ENCODE results near the gene POLR2E. TPM values are rescaled to one million over a fixed set of nuclear protein-coding genes. Genes with fewer than 3 reads are reported as not detected.

POLR2E gene
- total and polyA plus RNA-seq, 10 of the 15 experiments (the other 5 are each of a cell fraction or from before 2014, with no cell fraction given), result 4.0 to 487 (median 200) TPM

GRCh38 chr19:1070576-1070930, 24.6 kb downstream of the POLR2E start:
- Histone ChIP-seq H2AFZ (ENCODE audit: control insufficient read depth, low read depth, low read length) (no peak overlapping the region), H3K9ac (ENCODE audit: control insufficient read depth, insufficient read depth, low read length) (no peak overlapping the region), H3K27me3 (replicated peaks in 1 of 2; ENCODE audit: control insufficient read depth in 2 of 2, insufficient read depth in 2 of 2, low read length in 1 of 2) (no peaks in the 10 kb centered on the region), H3K4me3 (no peak overlapping the region), H3K4me2 (ENCODE audit: control insufficient read depth, insufficient read depth) (peak overlapping the region; percentile 30; the same call in 1 of the 2 replicates), H3K36me3 (ENCODE audit: control insufficient read depth in 2 of 2, insufficient read depth in 2 of 2, low read length in 1 of 2) (peaks cover 14 to 22% of the 10 kb centered on the region in 2 experiments), H3K79me2 (ENCODE audit: control insufficient read depth, insufficient read depth, low read length) (peaks cover 46% of the 10 kb centered on the region), H3K9me3 (replicated peaks; ENCODE audit: control insufficient read depth, insufficient read depth, low read length) (no peaks in the 10 kb centered on the region), H3K4me1 (ENCODE audit: control insufficient read depth, insufficient read depth, low read length) (peaks cover 17% of the 10 kb centered on the region), H3K27ac (ENCODE audit: control insufficient read depth, insufficient read depth) (no peak overlapping the region), H4K20me1 (ENCODE audit: control insufficient read depth, insufficient read depth) (no peaks in the 10 kb centered on the region)
- TF ChIP-seq NR2C2 (IDR thresholded peaks at IDR 0.05; ENCODE audit: borderline replicate concordance, control insufficient read depth, insufficient read length, low read depth), result no peak
- TF ChIP-seq NFIC (IDR thresholded peaks at IDR 0.05; ENCODE audit: low read depth, low read length), result no peak
- no peak for TF ChIP-seq STAT1 (conservative IDR thresholded peaks at IDR 0.05)
- ChIA-PET POLR2A (no interaction called here), SMC1A (ENCODE audit: uncharacterized antibody, unreplicated experiment) (no interaction called here), CTCF (no interaction called here), RAD21 (ENCODE audit: unreplicated experiment) (no interaction called here)
- in situ Hi-C loops (cut with MboI), result no loop called here
- ATAC-seq, result no peak
- no peak for FAIRE-seq
- intact Hi-C loops (cut with micrococcal nuclease; ENCODE audit: unreplicated experiment), result no loop called here
- WGBS (ENCODE audit: insufficient coverage, insufficient replicate concordance, low lambda C conversion rate, missing lambda C conversion rate), result 88% methylated on average over 21 of the region's 21 CpGs
- no TSS peak for BruUV-seq (replicated peaks)
- DNase-seq (ENCODE audit: low read depth, low spot score), result no peak

- DNase-seq (ENCODE audit: low read depth, low spot score) (no peak), FAIRE-seq (peak; percentile 64), ATAC-seq (peak; percentile 49)
- Histone ChIP-seq H3K27me3 (replicated peaks in 1 of 2; ENCODE audit: control insufficient read depth in 2 of 2, insufficient read depth in 2 of 2, low read length in 1 of 2) (no peaks in the 10 kb centered on the region), H3K4me3 (peak overlapping the region; percentile 98), H3K9ac (ENCODE audit: control insufficient read depth, insufficient read depth, low read length) (peak overlapping the region; percentile 90), H3K79me2 (ENCODE audit: control insufficient read depth, insufficient read depth, low read length) (peaks cover 46% of the 10 kb centered on the region), H3K4me1 (ENCODE audit: control insufficient read depth, insufficient read depth, low read length) (peaks cover 19% of the 10 kb centered on the region), H3K36me3 (ENCODE audit: control insufficient read depth in 2 of 2, insufficient read depth in 2 of 2, low read length in 1 of 2) (peaks cover 11 to 19% of the 10 kb centered on the region in 2 experiments; a peak in 3 of 4 replicates), H3K27ac (ENCODE audit: control insufficient read depth, insufficient read depth) (peak overlapping the region; percentile 95), H3K4me2 (ENCODE audit: control insufficient read depth, insufficient read depth) (peak overlapping the region; percentile 82), H3K9me3 (replicated peaks; ENCODE audit: control insufficient read depth, insufficient read depth, low read length) (no peaks in the 10 kb centered on the region), H2AFZ (ENCODE audit: control insufficient read depth, low read depth, low read length) (no peak overlapping the region), H4K20me1 (ENCODE audit: control insufficient read depth, insufficient read depth) (no peaks in the 10 kb centered on the region)
- in situ Hi-C loops (cut with MboI) (no loop called here), intact Hi-C loops (cut with micrococcal nuclease; ENCODE audit: unreplicated experiment) (loop anchor here (1.0 to 2.0 kb wide), 2 partner anchors 34 to 48 kb away; partner anchors contain the start of genes GPX4, RNU6-2 and TMEM259)
- RAD21 ChIA-PET (ENCODE audit: unreplicated experiment), result no interaction called here
- BruUV-seq (replicated peaks), result TSS peak; percentile 60
- CTCF ChIA-PET, result interaction anchor here (1.8 kb wide), 1 partner anchor 19 kb away, joined by 5 read pairs; no protein-coding TSS in a partner anchor
- WGBS (ENCODE audit: insufficient coverage, insufficient replicate concordance, low lambda C conversion rate, missing lambda C conversion rate), result 2% methylated on average over 25 of the region's 25 CpGs
- SMC1A ChIA-PET (ENCODE audit: uncharacterized antibody, unreplicated experiment), result interaction anchor here (1.1 kb wide), 1 partner anchor 29 kb away, joined by 3 read pairs; no protein-coding TSS in a partner anchor
- POLR2A ChIA-PET, result interaction anchor here (0.8 to 3.0 kb wide), 3 partner anchors 17 to 30 kb away, joined by 4 to 32 read pairs (median 6); partner anchors contain the start of gene ABCA7
- TF ChIP-seq NFYA (IDR thresholded peaks at IDR 0.05; ENCODE audit: borderline replicate concordance, low read depth, low read length), result no peak
- TF ChIP-seq MYC (IDR thresholded peaks at IDR 0.05; ENCODE audit: insufficient read depth, insufficient read length, insufficient replicate concordance, low read length, severe bottlenecking), result peak; percentile 75
- peak; percentile 28 for TF ChIP-seq RELA (IDR thresholded peaks at IDR 0.05; ENCODE audit: borderline replicate concordance, partially characterized antibody)
- TF ChIP-seq NR2F1 (conservative IDR thresholded peaks at IDR 0.05), result peak; percentile 76; the same call in 1 of the 2 replicates
- no peak for TF ChIP-seq ZNF592 (IDR thresholded peaks at IDR 0.05)
- TF ChIP-seq GATAD2B (conservative IDR thresholded peaks at IDR 0.05; ENCODE audit: low read depth), result peak; percentile 68; the same call in 1 of the 2 replicates
- peak; percentile 62 to 76; a peak in 3 of 4 replicates for TF ChIP-seq BHLHE40 (IDR thresholded peaks at IDR 0.05; ENCODE audit: borderline replicate concordance in 1 of 2, low read depth in 2 of 2, low read length in 1 of 2)
Measured at GRCh38 chr19:1069009-1069779, 26.0 kb downstream of the POLR2E start.

Data from GM12878 (cell line).